Peyer's patch (tissue), 4 donors: ENCODE measurements around the gene TRMT112.

ENCODE experiments used
- POLR2A ChIP-seq, 2 donors: fragments of 450-650 bp; IDR thresholded peaks; one replicate each; pipeline ENCODE4 v1.5.1; 2017; ENCODE audit warnings: antibody characterized with exemption in 2 of 2, mild to moderate bottlenecking in 2 of 2, moderate library complexity in 2 of 2
- TF ChIP-seq, protein P1 (sequence below), 6 experiments: fragments of 450-650 bp in 4 of 6; fragments of 200-600 bp in 2 of 6; sonication (generic) in 1 of 6; IDR thresholded peaks; one replicate each; pipeline ENCODE4 v1.5.1; 2017 to 2019; ENCODE audit warnings: antibody characterized with exemption in 6 of 6, mild to moderate bottlenecking in 3 of 6, moderate library complexity in 1 of 6

GRCh38 chr11:64322925-64323260, 5.5 kb upstream of the TRMT112 start:
- TF ChIP-seq, protein P1, sequence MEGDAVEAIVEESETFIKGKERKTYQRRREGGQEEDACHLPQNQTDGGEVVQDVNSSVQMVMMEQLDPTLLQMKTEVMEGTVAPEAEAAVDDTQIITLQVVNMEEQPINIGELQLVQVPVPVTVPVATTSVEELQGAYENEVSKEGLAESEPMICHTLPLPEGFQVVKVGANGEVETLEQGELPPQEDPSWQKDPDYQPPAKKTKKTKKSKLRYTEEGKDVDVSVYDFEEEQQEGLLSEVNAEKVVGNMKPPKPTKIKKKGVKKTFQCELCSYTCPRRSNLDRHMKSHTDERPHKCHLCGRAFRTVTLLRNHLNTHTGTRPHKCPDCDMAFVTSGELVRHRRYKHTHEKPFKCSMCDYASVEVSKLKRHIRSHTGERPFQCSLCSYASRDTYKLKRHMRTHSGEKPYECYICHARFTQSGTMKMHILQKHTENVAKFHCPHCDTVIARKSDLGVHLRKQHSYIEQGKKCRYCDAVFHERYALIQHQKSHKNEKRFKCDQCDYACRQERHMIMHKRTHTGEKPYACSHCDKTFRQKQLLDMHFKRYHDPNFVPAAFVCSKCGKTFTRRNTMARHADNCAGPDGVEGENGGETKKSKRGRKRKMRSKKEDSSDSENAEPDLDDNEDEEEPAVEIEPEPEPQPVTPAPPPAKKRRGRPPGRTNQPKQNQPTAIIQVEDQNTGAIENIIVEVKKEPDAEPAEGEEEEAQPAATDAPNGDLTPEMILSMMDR (IDR thresholded peaks at IDR 0.05), result no peak
- no peak for TF ChIP-seq POLR2A (IDR thresholded peaks at IDR 0.05)
